SIG-M5 treated with dmso at 0.1 percent for 504 hours (cell line): Measurements from ENCODE around the gene PLEKHA7.

Experiments
- DNase-seq: peaks from one replicate; lab custom pipeline; 2025; ENCODE audit not compliant: unreplicated experiment; lab: John Stamatoyannopoulos, UW

The PLEKHA7 gene

GRCh38 chr11:16791191-16791961 is 222.8 kb downstream of the PLEKHA7 start:
- DNase-seq: peak; percentile 32

- peak; percentile 12 for DNase-seq
Measured at GRCh38 chr11:16790486-16791190, 223.6 kb downstream of the PLEKHA7 start.

- DNase-seq: no peak
Measured at GRCh38 chr11:16789560-16790485, 224.4 kb downstream of the PLEKHA7 start.

GRCh38 chr11:16789063-16789420 is 225.2 kb downstream of the PLEKHA7 start:
- DNase-seq: no peak

GRCh38 chr11:16788141-16789062 is 225.8 kb downstream of the PLEKHA7 start:
- DNase-seq: peak; percentile 32

- no peak for DNase-seq
Measured at GRCh38 chr11:16787035-16787742, 227.0 kb downstream of the PLEKHA7 start.

GRCh38 chr11:16786131-16786530 is 228.1 kb downstream of the PLEKHA7 start:
- no peak for DNase-seq

- DNase-seq: peak; percentile 57
Measured at GRCh38 chr11:16785520-16786128, 228.6 kb downstream of the PLEKHA7 start.

GRCh38 chr11:16784666-16785065 is 229.5 kb downstream of the PLEKHA7 start:
- DNase-seq: no peak

- no peak for DNase-seq
Measured at GRCh38 chr11:16784097-16784496, 230.1 kb downstream of the PLEKHA7 start.

GRCh38 chr11:16783321-16783801 is 230.9 kb downstream of the PLEKHA7 start:
- DNase-seq: no peak

- no peak for DNase-seq
Measured at GRCh38 chr11:16781936-16782919, 232.0 kb downstream of the PLEKHA7 start.

GRCh38 chr11:16780698-16781550 is 233.3 kb downstream of the PLEKHA7 start:
- no peak for DNase-seq

GRCh38 chr11:16780146-16780545 is 234.1 kb downstream of the PLEKHA7 start:
- DNase-seq: no peak

- peak; percentile 57 for DNase-seq
Measured at GRCh38 chr11:16779436-16779835, 234.8 kb downstream of the PLEKHA7 start.

- no peak for DNase-seq
Measured at GRCh38 chr11:16778876-16779275, 235.3 kb downstream of the PLEKHA7 start.

GRCh38 chr11:16778286-16778685 is 235.9 kb downstream of the PLEKHA7 start:
- no peak for DNase-seq
